Mesothelial cell of epicardium (in vitro differentiated cells): ENCODE data around the gene PCBP4. TPM values are rescaled to one million over a fixed set of nuclear protein-coding genes. Genes with fewer than 3 reads are reported as not detected.

Experiments
- DNase-seq, 2 experiments: peaks; one replicate each; pipeline ENCODE4 v3.0.0; 2021; ENCODE audit warnings: low spot score in 2 of 2; ENCODE audit not compliant: unreplicated experiment in 2 of 2
- H3K27ac Mint-ChIP-seq: 2 replicates; pipeline ENCODE4 v1.8.0; 2021; ENCODE audit warnings: mixed read lengths
- H3K27me3 Mint-ChIP-seq: 2 replicates; pipeline ENCODE4 v1.8.0; 2021; ENCODE audit warnings: low read depth, mixed read lengths
- H3K36me3 Mint-ChIP-seq: 2 replicates; pipeline ENCODE4 v1.8.0; 2021; ENCODE audit warnings: mixed read lengths
- H3K4me1 Mint-ChIP-seq: 2 replicates; pipeline ENCODE4 v1.8.0; 2021; ENCODE audit warnings: mixed read lengths
- H3K4me3 Mint-ChIP-seq: 2 replicates; pipeline ENCODE4 v1.8.0; 2021; ENCODE audit warnings: mild to moderate bottlenecking, moderate library complexity, mixed read lengths
- H3K9me3 Mint-ChIP-seq: 2 replicates; pipeline ENCODE4 v1.8.0; 2021; ENCODE audit warnings: mixed read lengths
- total RNA-seq: library from RNA; stranded (reverse); gene quantifications from 3 replicates; pipeline ENCODE4 v1.2.1, GENCODE V29; 2021
- TF ChIP-seq, protein P1 (sequence below): fragments of 200-600 bp; sonication (generic); IDR thresholded peaks from one replicate; pipeline ENCODE4 v1.5.0; 2021; ENCODE audit warnings: antibody characterized with exemption; ENCODE audit not compliant: unreplicated experiment

Gene PCBP4
- total RNA-seq, 1 donor from 2014 or later, result 62.0 TPM

DNA sequence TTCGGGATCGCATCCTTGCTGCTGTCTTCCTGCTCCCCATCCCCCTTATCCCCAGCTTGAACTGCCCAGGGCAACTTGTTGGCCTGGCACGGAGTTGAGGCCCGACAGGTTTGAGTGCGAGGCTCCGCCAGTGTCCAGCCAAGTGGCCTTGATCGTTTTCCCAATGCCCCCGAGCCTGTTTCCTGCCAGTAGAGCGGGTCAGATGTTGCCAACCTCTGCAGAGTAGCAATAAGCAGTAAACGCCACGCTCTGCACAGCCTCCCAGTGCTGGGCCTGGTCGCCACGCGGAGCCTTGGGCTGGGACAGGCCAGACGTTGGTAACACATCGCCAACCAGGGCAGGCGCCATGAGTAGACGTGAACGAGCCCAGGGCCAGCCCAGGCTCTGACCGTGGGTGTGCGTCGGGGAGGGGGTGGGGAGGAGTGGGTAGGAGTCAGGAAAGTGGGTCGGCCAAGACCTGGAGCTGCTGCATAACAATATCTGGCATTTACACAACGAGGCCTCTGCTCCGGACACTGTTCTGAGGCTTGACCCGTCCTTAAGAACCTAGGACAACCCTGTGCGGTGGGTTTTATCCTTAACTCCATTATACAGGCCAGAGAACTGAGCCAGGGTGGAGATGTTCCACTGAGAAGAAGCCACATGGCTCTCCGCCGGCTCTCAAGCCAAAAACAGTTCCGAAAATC lies 7.2 kb upstream of the PCBP4 start:
- Mint-ChIP-seq H3K27me3 (no peaks in the 10 kb centered on the region), H3K4me1 (peaks cover 19% of the 10 kb centered on the region), H3K27ac (peak overlapping the region; percentile 92), H3K36me3 (no peaks in the 10 kb centered on the region), H3K9me3 (no peaks in the 10 kb centered on the region), H3K4me3 (peak overlapping the region; percentile 92)
- DNase-seq, result no peak
- TF ChIP-seq, protein P1, sequence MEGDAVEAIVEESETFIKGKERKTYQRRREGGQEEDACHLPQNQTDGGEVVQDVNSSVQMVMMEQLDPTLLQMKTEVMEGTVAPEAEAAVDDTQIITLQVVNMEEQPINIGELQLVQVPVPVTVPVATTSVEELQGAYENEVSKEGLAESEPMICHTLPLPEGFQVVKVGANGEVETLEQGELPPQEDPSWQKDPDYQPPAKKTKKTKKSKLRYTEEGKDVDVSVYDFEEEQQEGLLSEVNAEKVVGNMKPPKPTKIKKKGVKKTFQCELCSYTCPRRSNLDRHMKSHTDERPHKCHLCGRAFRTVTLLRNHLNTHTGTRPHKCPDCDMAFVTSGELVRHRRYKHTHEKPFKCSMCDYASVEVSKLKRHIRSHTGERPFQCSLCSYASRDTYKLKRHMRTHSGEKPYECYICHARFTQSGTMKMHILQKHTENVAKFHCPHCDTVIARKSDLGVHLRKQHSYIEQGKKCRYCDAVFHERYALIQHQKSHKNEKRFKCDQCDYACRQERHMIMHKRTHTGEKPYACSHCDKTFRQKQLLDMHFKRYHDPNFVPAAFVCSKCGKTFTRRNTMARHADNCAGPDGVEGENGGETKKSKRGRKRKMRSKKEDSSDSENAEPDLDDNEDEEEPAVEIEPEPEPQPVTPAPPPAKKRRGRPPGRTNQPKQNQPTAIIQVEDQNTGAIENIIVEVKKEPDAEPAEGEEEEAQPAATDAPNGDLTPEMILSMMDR, result no peak

- Mint-ChIP-seq H3K27me3 (no peaks in the 10 kb centered on the region), H3K27ac (no peak overlapping the region), H3K36me3 (no peaks in the 10 kb centered on the region), H3K4me1 (peaks cover 38% of the 10 kb centered on the region), H3K9me3 (no peaks in the 10 kb centered on the region), H3K4me3 (no peak overlapping the region)
- no peak for DNase-seq
- TF ChIP-seq, protein P1, result no peak
Measured at GRCh38 chr3:51971350-51971749, 4.1 kb upstream of the PCBP4 start.

GRCh38 chr3:51970606-51971300 lies 3.5 kb upstream of the PCBP4 start:
- TF ChIP-seq, protein P1, result no peak
- no peak for DNase-seq
- H3K4me1 Mint-ChIP-seq, result peaks cover 41% of the 10 kb centered on the region

GRCh38 chr3:51969841-51970240 lies 2.6 kb upstream of the PCBP4 start:
- H3K4me1 Mint-ChIP-seq, result peaks cover 43% of the 10 kb centered on the region
- DNase-seq, result no peak
- TF ChIP-seq, protein P1, result no peak
- H3K27me3 Mint-ChIP-seq, result no peaks in the 10 kb centered on the region
- no peaks in the 10 kb centered on the region for H3K36me3 Mint-ChIP-seq
- no peaks in the 10 kb centered on the region for H3K9me3 Mint-ChIP-seq
- no peak overlapping the region for H3K4me3 Mint-ChIP-seq
- no peak overlapping the region for H3K27ac Mint-ChIP-seq

More at GRCh38 chr3:51970606-51971300, 3.5 kb upstream of the PCBP4 start:
- Mint-ChIP-seq H3K27me3 (no peaks in the 10 kb centered on the region), H3K9me3 (no peaks in the 10 kb centered on the region), H3K4me3 (no peak overlapping the region), H3K36me3 (no peaks in the 10 kb centered on the region), H3K27ac (peak overlapping the region; percentile 16)

DNA sequence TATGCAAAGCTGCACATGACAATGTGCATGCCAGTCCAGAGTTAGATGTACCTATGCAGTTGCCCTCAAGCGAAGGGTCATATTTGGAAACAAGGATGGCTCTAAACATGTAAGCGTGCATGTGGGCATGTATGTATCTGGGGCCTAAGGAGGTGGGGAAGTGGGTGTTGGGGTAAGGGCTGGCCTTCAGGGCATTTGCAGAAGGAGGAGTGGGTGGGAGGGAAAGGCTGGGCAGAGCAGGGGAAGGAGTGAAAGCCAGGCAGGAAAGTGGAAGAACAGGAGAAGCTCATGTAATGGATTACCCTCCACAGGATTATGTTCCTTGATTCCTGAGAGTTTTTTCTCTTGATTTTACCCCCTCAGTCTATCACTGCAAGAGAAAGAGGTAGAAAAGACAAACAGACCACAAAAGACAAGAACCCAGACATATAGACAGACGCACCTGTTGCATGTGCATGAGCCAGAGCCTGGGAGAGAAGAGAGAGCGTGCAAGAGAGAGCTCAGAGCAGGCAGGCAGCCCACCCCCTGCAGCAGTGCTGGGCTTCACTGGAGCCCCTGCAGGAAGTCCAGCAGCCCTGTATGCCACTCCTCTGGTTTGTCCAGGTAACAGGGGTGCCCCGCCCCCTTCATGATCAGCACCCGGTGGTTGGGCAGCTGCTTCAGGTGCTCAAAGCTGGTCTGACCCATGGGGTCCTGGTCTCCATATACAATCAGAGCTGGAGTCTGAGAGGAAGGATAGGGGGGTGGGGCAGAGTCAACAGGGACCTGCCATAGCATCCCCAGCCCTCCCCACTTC lies 1.8 kb upstream of the PCBP4 start:
- TF ChIP-seq, protein P1, result no peak
- DNase-seq, result no peak
- H3K36me3 Mint-ChIP-seq, result no peaks in the 10 kb centered on the region
- peaks cover 42% of the 10 kb centered on the region for H3K4me1 Mint-ChIP-seq
- H3K4me3 Mint-ChIP-seq, result peak overlapping the region; percentile 86
- no peaks in the 10 kb centered on the region for H3K27me3 Mint-ChIP-seq
- H3K9me3 Mint-ChIP-seq, result no peaks in the 10 kb centered on the region
- peak overlapping the region; percentile 76 for H3K27ac Mint-ChIP-seq
